MCF 10A (cell line): ENCODE results near the gene ZDHHC6. TPM values are rescaled to one million over a fixed set of nuclear protein-coding genes. Genes with fewer than 3 reads are reported as not detected.

Experiments used
- BruUV-seq: library from RNA; stranded (reverse); fragments of 400-500 nt; replicated peaks from 2 replicates; lab custom pipeline; 2021; lab: Mats Ljungman, UMichigan
- CTCF ChIA-PET: fragments of 300-600 bp; sonication (Branson Sonifier 250); formaldehyde crosslinking; extraction: SDS; loops from one replicate; lab custom pipeline; 2021; ENCODE audit warnings: antibody characterized with exemption, inconsistent platforms; lab: Yijun Ruan, JAX
- POLR2A ChIA-PET: fragments of 300-600, 350-650 bp; sonication (Branson Sonifier 250); formaldehyde crosslinking; extraction: SDS; loops from one replicate; lab custom pipeline; 2020; ENCODE audit warnings: antibody characterized with exemption, inconsistent platforms; lab: Yijun Ruan, JAX
- DNase-seq: peaks from one replicate; pipeline ENCODE4 v3.0.0-alpha.2; 2018; ENCODE audit not compliant: unreplicated experiment
- H3K27ac Mint-ChIP-seq: one replicate; pipeline ENCODE4 v1.8.0; 2022; ENCODE audit warnings: mild to moderate bottlenecking, low read depth, mixed read lengths; ENCODE audit not compliant: unreplicated experiment
- H3K27me3 Mint-ChIP-seq: one replicate; pipeline ENCODE4 v1.8.0; 2022; ENCODE audit warnings: mixed read lengths; ENCODE audit not compliant: insufficient read depth, unreplicated experiment
- H3K36me3 Mint-ChIP-seq: one replicate; pipeline ENCODE4 v1.8.0; 2022; ENCODE audit warnings: mild to moderate bottlenecking, moderate library complexity, mixed read lengths; ENCODE audit not compliant: insufficient read depth, unreplicated experiment
- H3K4me1 Mint-ChIP-seq: one replicate; pipeline ENCODE4 v1.8.0; 2022; ENCODE audit warnings: mixed read lengths; ENCODE audit not compliant: insufficient read depth, unreplicated experiment
- H3K4me3 Mint-ChIP-seq: one replicate; pipeline ENCODE4 v1.8.0; 2022; ENCODE audit warnings: mild to moderate bottlenecking, moderate library complexity, mixed read lengths; ENCODE audit not compliant: unreplicated experiment
- H3K9me3 Mint-ChIP-seq: one replicate; pipeline ENCODE4 v1.8.0; 2022; ENCODE audit warnings: mixed read lengths; ENCODE audit not compliant: unreplicated experiment
- intact Hi-C: fragments of 100-400 bp; cut with micrococcal nuclease; formaldehyde crosslinking; loops from 2 replicates; pipeline ENCODE4 v1.14.1; 2022
- total RNA-seq: library from RNA; stranded (reverse); gene quantifications from 2 replicates; pipeline ENCODE4 v1.2.3, GENCODE V29; 2022
- TF ChIP-seq, protein P1 (sequence below): fragments of 200-600 bp; IDR thresholded peaks from one replicate; pipeline ENCODE4 v1.8.0; 2022; ENCODE audit warnings: antibody characterized with exemption, mild to moderate bottlenecking; ENCODE audit not compliant: unreplicated experiment

The ZDHHC6 gene
- total RNA-seq, 1 experiment from 2014 or later: 25.9 TPM

GRCh38 chr10:112429147-112429546, 17.6 kb downstream of the ZDHHC6 start:
- ChIA-PET POLR2A (interaction anchor here (0.9 kb wide), 1 partner anchor 93 kb away, joined by 3 read pairs; no protein-coding TSS in a partner anchor), CTCF (interaction anchor here (0.5 to 1.1 kb wide), 5 partner anchors 11 to 1067 kb away, joined by 3 to 4 read pairs (median 4); no protein-coding TSS in a partner anchor)
- H3K36me3 Mint-ChIP-seq: peaks cover 47% of the 10 kb centered on the region
- H3K27me3 Mint-ChIP-seq: no peaks in the 10 kb centered on the region
- H3K9me3 Mint-ChIP-seq: no peaks in the 10 kb centered on the region
- H3K4me3 Mint-ChIP-seq: no peak overlapping the region
- DNase-seq: no peak
- BruUV-seq: no TSS peak
- no peaks in the 10 kb centered on the region for H3K4me1 Mint-ChIP-seq
- no peak overlapping the region for H3K27ac Mint-ChIP-seq
- TF ChIP-seq, protein P1, sequence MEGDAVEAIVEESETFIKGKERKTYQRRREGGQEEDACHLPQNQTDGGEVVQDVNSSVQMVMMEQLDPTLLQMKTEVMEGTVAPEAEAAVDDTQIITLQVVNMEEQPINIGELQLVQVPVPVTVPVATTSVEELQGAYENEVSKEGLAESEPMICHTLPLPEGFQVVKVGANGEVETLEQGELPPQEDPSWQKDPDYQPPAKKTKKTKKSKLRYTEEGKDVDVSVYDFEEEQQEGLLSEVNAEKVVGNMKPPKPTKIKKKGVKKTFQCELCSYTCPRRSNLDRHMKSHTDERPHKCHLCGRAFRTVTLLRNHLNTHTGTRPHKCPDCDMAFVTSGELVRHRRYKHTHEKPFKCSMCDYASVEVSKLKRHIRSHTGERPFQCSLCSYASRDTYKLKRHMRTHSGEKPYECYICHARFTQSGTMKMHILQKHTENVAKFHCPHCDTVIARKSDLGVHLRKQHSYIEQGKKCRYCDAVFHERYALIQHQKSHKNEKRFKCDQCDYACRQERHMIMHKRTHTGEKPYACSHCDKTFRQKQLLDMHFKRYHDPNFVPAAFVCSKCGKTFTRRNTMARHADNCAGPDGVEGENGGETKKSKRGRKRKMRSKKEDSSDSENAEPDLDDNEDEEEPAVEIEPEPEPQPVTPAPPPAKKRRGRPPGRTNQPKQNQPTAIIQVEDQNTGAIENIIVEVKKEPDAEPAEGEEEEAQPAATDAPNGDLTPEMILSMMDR: no peak
- intact Hi-C loops: no loop called here

GRCh38 chr10:112426111-112426510, 20.6 kb downstream of the ZDHHC6 start:
- TF ChIP-seq, protein P1: no peak
- CTCF ChIA-PET: interaction anchor here (0.7 to 2.8 kb wide), 6 partner anchors 9 to 112 kb away, joined by 3 to 17 read pairs (median 4); no protein-coding TSS in a partner anchor
- no peak for DNase-seq
- no peak overlapping the region for H3K4me3 Mint-ChIP-seq
- no TSS peak for BruUV-seq
- intact Hi-C loops: no loop called here
- POLR2A ChIA-PET: interaction anchor here (0.6 to 1.0 kb wide), 2 partner anchors 14 to 63 kb away, joined by 4 read pairs; no protein-coding TSS in a partner anchor
- H3K4me1 Mint-ChIP-seq: no peaks in the 10 kb centered on the region
- no peaks in the 10 kb centered on the region for H3K9me3 Mint-ChIP-seq
- H3K36me3 Mint-ChIP-seq: peaks cover 28% of the 10 kb centered on the region
- no peak overlapping the region for H3K27ac Mint-ChIP-seq
- no peaks in the 10 kb centered on the region for H3K27me3 Mint-ChIP-seq

GRCh38 chr10:112424651-112425050, 22.1 kb downstream of the ZDHHC6 start:
- Mint-ChIP-seq H3K27ac (no peak overlapping the region), H3K4me3 (no peak overlapping the region), H3K9me3 (no peaks in the 10 kb centered on the region), H3K4me1 (no peaks in the 10 kb centered on the region), H3K27me3 (no peaks in the 10 kb centered on the region), H3K36me3 (peaks cover 13% of the 10 kb centered on the region)
- ChIA-PET CTCF (interaction anchor here (1.5 to 2.8 kb wide), 3 partner anchors 11 to 111 kb away, joined by 3 to 17 read pairs (median 4); no protein-coding TSS in a partner anchor), POLR2A (interaction anchor here (1.2 to 1.4 kb wide), 2 partner anchors 8 to 252 kb away, joined by 3 to 4 read pairs; no protein-coding TSS in a partner anchor)
- no TSS peak for BruUV-seq
- intact Hi-C loops: no loop called here
- no peak for DNase-seq
- TF ChIP-seq, protein P1: no peak

DNA sequence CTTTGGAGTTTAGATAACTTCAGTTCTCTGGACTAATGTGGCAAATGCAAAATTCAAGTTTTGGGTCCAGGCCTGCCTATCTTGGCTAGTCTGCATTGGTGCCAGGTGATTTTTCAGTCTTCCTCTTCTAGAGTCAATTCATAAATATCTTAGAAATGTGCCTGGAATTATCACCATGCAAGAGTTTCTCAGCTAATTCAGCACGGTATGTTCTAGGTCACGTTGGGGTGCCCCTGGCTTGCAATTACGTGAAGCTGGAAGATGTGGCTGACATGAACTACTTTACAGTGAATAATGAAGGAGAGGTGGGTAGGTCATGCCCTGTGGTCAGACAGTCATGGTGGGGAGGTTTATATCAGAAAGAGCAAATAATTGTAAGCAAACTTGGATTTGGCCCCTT, 25.0 kb downstream of the ZDHHC6 start:
- no peak overlapping the region for H3K4me3 Mint-ChIP-seq
- CTCF ChIA-PET: interaction anchor here (0.7 to 2.9 kb wide), 4 partner anchors 13 to 1200 kb away, joined by 3 to 17 read pairs (median 3); no protein-coding TSS in a partner anchor
- intact Hi-C loops: no loop called here
- no peaks in the 10 kb centered on the region for H3K4me1 Mint-ChIP-seq
- no peak overlapping the region for H3K27ac Mint-ChIP-seq
- DNase-seq: no peak
- TF ChIP-seq, protein P1: no peak
- H3K27me3 Mint-ChIP-seq: no peaks in the 10 kb centered on the region
- H3K9me3 Mint-ChIP-seq: no peaks in the 10 kb centered on the region
- peaks cover 6% of the 10 kb centered on the region for H3K36me3 Mint-ChIP-seq
- POLR2A ChIA-PET: interaction anchor here (0.7 to 1.0 kb wide), 2 partner anchors 61 to 252 kb away, joined by 3 read pairs; no protein-coding TSS in a partner anchor
- no TSS peak for BruUV-seq
